Dendritic cell treated with granulocyte-macrophage colony-stimulating factor and Interleukin-4, amounts not matched to agents 40 ng/mL and 50 ng/mL, for 4 days (primary cell): Measurements from ENCODE around the gene DAP.

ENCODE experiments used
- H3K27ac Mint-ChIP-seq: one replicate; pipeline ENCODE4 v1.8.0; 2022; ENCODE audit warnings: mild to moderate bottlenecking, mixed read lengths
- H3K27me3 Mint-ChIP-seq: one replicate; pipeline ENCODE4 v1.8.0; 2022; ENCODE audit warnings: mild to moderate bottlenecking, mixed read lengths
- H3K36me3 Mint-ChIP-seq: one replicate; pipeline ENCODE4 v1.8.0; 2022; ENCODE audit warnings: low read depth, mixed read lengths
- H3K4me1 Mint-ChIP-seq: one replicate; pipeline ENCODE4 v1.8.0; 2022; ENCODE audit warnings: low read depth, mixed read lengths
- H3K4me3 Mint-ChIP-seq: one replicate; pipeline ENCODE4 v1.8.0; 2022; ENCODE audit warnings: mild to moderate bottlenecking, moderate library complexity, mixed read lengths
- H3K9me3 Mint-ChIP-seq: one replicate; pipeline ENCODE4 v1.8.0; 2022; ENCODE audit warnings: mixed read lengths
- intact Hi-C: fragments of 100-400 bp; cut with micrococcal nuclease; formaldehyde crosslinking; loops from one replicate; pipeline ENCODE4 v1.15.0; 2022

DAP gene

GRCh38 chr5:10753178-10753577 is 7.9 kb downstream of the DAP start:
- Mint-ChIP-seq H3K36me3 (peaks cover 92% of the 10 kb centered on the region), H3K9me3 (no peaks in the 10 kb centered on the region), H3K4me1 (peaks cover 84% of the 10 kb centered on the region), H3K4me3 (no peak overlapping the region), H3K27me3 (no peaks in the 10 kb centered on the region), H3K27ac (no peak overlapping the region)
- intact Hi-C loops, result no loop called here

- intact Hi-C loops, result no loop called here
- H3K4me1 Mint-ChIP-seq, result peaks cover 81% of the 10 kb centered on the region
- H3K36me3 Mint-ChIP-seq, result peaks cover 92% of the 10 kb centered on the region
- H3K27me3 Mint-ChIP-seq, result no peaks in the 10 kb centered on the region
- no peak overlapping the region for H3K4me3 Mint-ChIP-seq
- H3K27ac Mint-ChIP-seq, result no peak overlapping the region
- H3K9me3 Mint-ChIP-seq, result no peaks in the 10 kb centered on the region
Measured at GRCh38 chr5:10752451-10752850, 8.6 kb downstream of the DAP start.

- Mint-ChIP-seq H3K4me3 (no peak overlapping the region), H3K36me3 (peaks cover 93% of the 10 kb centered on the region), H3K9me3 (no peaks in the 10 kb centered on the region), H3K27me3 (no peaks in the 10 kb centered on the region), H3K4me1 (peaks cover 80% of the 10 kb centered on the region), H3K27ac (no peak overlapping the region)
- intact Hi-C loops, result no loop called here
Measured at GRCh38 chr5:10750909-10751308, 10.1 kb downstream of the DAP start.

- no peaks in the 10 kb centered on the region for H3K9me3 Mint-ChIP-seq
- H3K36me3 Mint-ChIP-seq, result peaks cover 91% of the 10 kb centered on the region
- H3K27ac Mint-ChIP-seq, result peak overlapping the region; percentile 79
- H3K27me3 Mint-ChIP-seq, result no peaks in the 10 kb centered on the region
- intact Hi-C loops, result no loop called here
- no peak overlapping the region for H3K4me3 Mint-ChIP-seq
- peaks cover 81% of the 10 kb centered on the region for H3K4me1 Mint-ChIP-seq
Measured at GRCh38 chr5:10747678-10748622, 13.1 kb downstream of the DAP start.

GRCh38 chr5:10746711-10747110 is 14.3 kb downstream of the DAP start:
- Mint-ChIP-seq H3K4me1 (peaks cover 81% of the 10 kb centered on the region), H3K27ac (peak overlapping the region; percentile 79), H3K27me3 (no peaks in the 10 kb centered on the region), H3K9me3 (no peaks in the 10 kb centered on the region), H3K4me3 (no peak overlapping the region), H3K36me3 (peaks cover 91% of the 10 kb centered on the region)
- intact Hi-C loops, result no loop called here

GRCh38 chr5:10745133-10745532 is 15.9 kb downstream of the DAP start:
- no peak overlapping the region for H3K4me3 Mint-ChIP-seq
- peaks cover 91% of the 10 kb centered on the region for H3K36me3 Mint-ChIP-seq
- peaks cover 70% of the 10 kb centered on the region for H3K4me1 Mint-ChIP-seq
- H3K9me3 Mint-ChIP-seq, result peaks cover 9% of the 10 kb centered on the region
- peak overlapping the region; percentile 76 for H3K27ac Mint-ChIP-seq
- intact Hi-C loops, result no loop called here
- no peaks in the 10 kb centered on the region for H3K27me3 Mint-ChIP-seq

GRCh38 chr5:10744681-10745080 is 16.4 kb downstream of the DAP start:
- no peak overlapping the region for H3K4me3 Mint-ChIP-seq
- no peaks in the 10 kb centered on the region for H3K27me3 Mint-ChIP-seq
- H3K4me1 Mint-ChIP-seq, result peaks cover 74% of the 10 kb centered on the region
- peaks cover 13% of the 10 kb centered on the region for H3K9me3 Mint-ChIP-seq
- intact Hi-C loops, result no loop called here
- peak overlapping the region; percentile 76 for H3K27ac Mint-ChIP-seq
- H3K36me3 Mint-ChIP-seq, result peaks cover 91% of the 10 kb centered on the region

GRCh38 chr5:10743951-10744350 is 17.1 kb downstream of the DAP start:
- H3K27ac Mint-ChIP-seq, result peak overlapping the region; percentile 76
- H3K9me3 Mint-ChIP-seq, result peaks cover 14% of the 10 kb centered on the region
- peaks cover 68% of the 10 kb centered on the region for H3K4me1 Mint-ChIP-seq
- H3K4me3 Mint-ChIP-seq, result peak overlapping the region; percentile 38
- intact Hi-C loops, result no loop called here
- H3K27me3 Mint-ChIP-seq, result no peaks in the 10 kb centered on the region
- peaks cover 91% of the 10 kb centered on the region for H3K36me3 Mint-ChIP-seq

GRCh38 chr5:10743526-10743925 is 17.5 kb downstream of the DAP start:
- H3K4me1 Mint-ChIP-seq, result peaks cover 68% of the 10 kb centered on the region
- H3K4me3 Mint-ChIP-seq, result peak overlapping the region; percentile 38
- H3K36me3 Mint-ChIP-seq, result peaks cover 94% of the 10 kb centered on the region
- intact Hi-C loops, result no loop called here
- H3K9me3 Mint-ChIP-seq, result peaks cover 14% of the 10 kb centered on the region
- no peaks in the 10 kb centered on the region for H3K27me3 Mint-ChIP-seq
- H3K27ac Mint-ChIP-seq, result peak overlapping the region; percentile 76

GRCh38 chr5:10741661-10742060 is 19.4 kb downstream of the DAP start:
- Mint-ChIP-seq H3K4me3 (no peak overlapping the region), H3K9me3 (peaks cover 14% of the 10 kb centered on the region), H3K27ac (no peak overlapping the region), H3K36me3 (peaks cover 92% of the 10 kb centered on the region), H3K4me1 (peaks cover 68% of the 10 kb centered on the region), H3K27me3 (no peaks in the 10 kb centered on the region)
- intact Hi-C loops, result no loop called here

GRCh38 chr5:10740384-10740783 is 20.6 kb downstream of the DAP start:
- Mint-ChIP-seq H3K9me3 (peaks cover 14% of the 10 kb centered on the region), H3K27ac (peak overlapping the region; percentile 66), H3K27me3 (no peaks in the 10 kb centered on the region), H3K36me3 (peaks cover 96% of the 10 kb centered on the region), H3K4me3 (no peak overlapping the region), H3K4me1 (peaks cover 72% of the 10 kb centered on the region)
- intact Hi-C loops, result no loop called here

- no peak overlapping the region for H3K27ac Mint-ChIP-seq
- peaks cover 72% of the 10 kb centered on the region for H3K4me1 Mint-ChIP-seq
- peaks cover 14% of the 10 kb centered on the region for H3K9me3 Mint-ChIP-seq
Measured at GRCh38 chr5:10737880-10738279, 23.2 kb downstream of the DAP start.

GRCh38 chr5:10736808-10737207 is 24.2 kb downstream of the DAP start:
- peaks cover 76% of the 10 kb centered on the region for H3K4me1 Mint-ChIP-seq
- H3K27ac Mint-ChIP-seq, result peak overlapping the region; percentile 43
- H3K27me3 Mint-ChIP-seq, result no peaks in the 10 kb centered on the region
- H3K9me3 Mint-ChIP-seq, result peaks cover 14% of the 10 kb centered on the region
- intact Hi-C loops, result no loop called here
- peaks cover 94% of the 10 kb centered on the region for H3K36me3 Mint-ChIP-seq
- H3K4me3 Mint-ChIP-seq, result no peak overlapping the region

More at GRCh38 chr5:10737880-10738279, 23.2 kb downstream of the DAP start:
- intact Hi-C loops, result no loop called here
- Mint-ChIP-seq H3K36me3 (peaks cover 94% of the 10 kb centered on the region), H3K4me3 (no peak overlapping the region), H3K27me3 (no peaks in the 10 kb centered on the region)

- intact Hi-C loops, result no loop called here
- no peaks in the 10 kb centered on the region for H3K27me3 Mint-ChIP-seq
- H3K4me3 Mint-ChIP-seq, result no peak overlapping the region
- peaks cover 94% of the 10 kb centered on the region for H3K36me3 Mint-ChIP-seq
- H3K4me1 Mint-ChIP-seq, result peaks cover 78% of the 10 kb centered on the region
- peak overlapping the region; percentile 43 for H3K27ac Mint-ChIP-seq
- H3K9me3 Mint-ChIP-seq, result peaks cover 14% of the 10 kb centered on the region
Measured at GRCh38 chr5:10736354-10736753, 24.7 kb downstream of the DAP start.
